GM12864 (cell line): Measurements from ENCODE around the gene PBLD.
A peak's percentile ranks its signal among the peaks of the same experiment; 100 is the strongest.

ENCODE experiments used
- DNase-seq: peaks from one replicate; pipeline ENCODE4 v3.0.0-alpha.2; 2011; ENCODE audit warnings: low read depth
- H3K4me3 ChIP-seq: 2 replicates; pipeline ENCODE4 v1.5.1; 2011; ENCODE audit warnings: mild to moderate bottlenecking, low read depth, low read length, control low read depth
- TF ChIP-seq, protein P1 (sequence below): IDR thresholded peaks from 2 replicates; pipeline ENCODE4 v1.5.1; 2011; ENCODE audit warnings: low read depth, mild to moderate bottlenecking, moderate library complexity, low read length, control low read depth, inconsistent platforms; ENCODE audit errors: missing control alignments

Gene PBLD

DNA sequence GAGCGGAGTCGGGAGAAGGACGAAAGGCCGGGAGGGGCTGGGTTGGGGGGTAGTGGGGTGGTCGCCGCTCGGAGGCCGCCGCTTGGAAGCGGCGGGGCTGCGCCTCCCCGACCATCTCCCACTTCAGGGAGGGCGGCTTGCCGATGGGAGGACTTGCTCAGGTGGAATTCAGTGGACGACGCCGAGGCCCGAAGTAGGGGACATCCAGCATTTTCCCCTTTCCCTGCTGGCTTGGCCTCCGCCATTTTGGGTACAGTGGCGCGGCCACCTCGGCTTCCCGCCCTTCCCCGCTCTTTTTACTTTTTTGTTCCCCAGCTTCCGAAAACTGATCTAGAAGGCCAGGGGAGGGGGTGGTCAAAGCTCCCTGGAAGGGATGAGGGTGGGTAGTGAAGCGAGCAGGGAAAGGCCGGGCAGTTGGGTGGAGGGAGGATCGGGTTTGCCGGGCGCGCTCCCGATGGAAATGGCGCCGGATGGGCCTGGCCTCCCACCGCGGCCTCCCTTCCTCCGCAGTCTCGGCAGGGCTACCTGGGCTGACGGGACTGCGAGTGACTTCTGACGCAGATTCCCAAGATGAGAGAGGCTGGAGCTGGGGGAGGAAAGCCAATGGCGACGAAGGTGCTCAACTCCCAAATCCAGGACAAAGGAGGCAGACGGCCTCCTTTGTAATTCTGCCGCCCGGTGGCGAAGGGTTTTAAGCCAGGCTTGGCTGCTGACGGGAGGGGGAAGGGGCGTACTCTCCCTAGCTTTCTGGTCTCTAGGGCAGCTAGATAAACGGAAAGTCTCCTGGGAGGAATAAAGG, at the start of gene PBLD:
PBLD (minus strand) TSS at position 670 of the 799 bp plus-strand sequence. CDS start 26,084 bp downstream, outside the sequence.
- DNase-seq: no peak
- TF ChIP-seq, protein P1, sequence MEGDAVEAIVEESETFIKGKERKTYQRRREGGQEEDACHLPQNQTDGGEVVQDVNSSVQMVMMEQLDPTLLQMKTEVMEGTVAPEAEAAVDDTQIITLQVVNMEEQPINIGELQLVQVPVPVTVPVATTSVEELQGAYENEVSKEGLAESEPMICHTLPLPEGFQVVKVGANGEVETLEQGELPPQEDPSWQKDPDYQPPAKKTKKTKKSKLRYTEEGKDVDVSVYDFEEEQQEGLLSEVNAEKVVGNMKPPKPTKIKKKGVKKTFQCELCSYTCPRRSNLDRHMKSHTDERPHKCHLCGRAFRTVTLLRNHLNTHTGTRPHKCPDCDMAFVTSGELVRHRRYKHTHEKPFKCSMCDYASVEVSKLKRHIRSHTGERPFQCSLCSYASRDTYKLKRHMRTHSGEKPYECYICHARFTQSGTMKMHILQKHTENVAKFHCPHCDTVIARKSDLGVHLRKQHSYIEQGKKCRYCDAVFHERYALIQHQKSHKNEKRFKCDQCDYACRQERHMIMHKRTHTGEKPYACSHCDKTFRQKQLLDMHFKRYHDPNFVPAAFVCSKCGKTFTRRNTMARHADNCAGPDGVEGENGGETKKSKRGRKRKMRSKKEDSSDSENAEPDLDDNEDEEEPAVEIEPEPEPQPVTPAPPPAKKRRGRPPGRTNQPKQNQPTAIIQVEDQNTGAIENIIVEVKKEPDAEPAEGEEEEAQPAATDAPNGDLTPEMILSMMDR: peak; percentile 45
- peak within 1 kb of the TSS; percentile 88 for H3K4me3 ChIP-seq

DNA sequence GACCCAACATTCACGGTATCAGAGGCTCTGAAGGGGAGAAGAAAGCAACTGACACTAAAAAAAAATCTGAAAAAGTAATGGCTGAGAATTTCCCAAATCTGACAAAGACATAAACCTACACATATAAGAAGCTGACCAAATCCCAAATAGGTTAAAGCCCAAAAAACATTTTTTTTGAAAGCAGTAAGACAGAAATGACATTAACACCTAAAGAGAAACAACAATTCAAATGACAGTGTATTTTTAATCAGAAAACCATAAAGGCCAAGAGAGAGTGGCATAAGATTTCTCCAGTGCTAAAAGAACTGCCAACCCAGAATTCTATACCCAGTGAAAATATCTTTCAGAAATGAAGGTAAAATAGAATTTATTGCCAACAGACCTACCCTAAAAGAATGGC, 38.9 kb upstream of the PBLD start:
- no peak overlapping the region for H3K4me3 ChIP-seq
- TF ChIP-seq, protein P1: no peak
- DNase-seq: no peak

DNA sequence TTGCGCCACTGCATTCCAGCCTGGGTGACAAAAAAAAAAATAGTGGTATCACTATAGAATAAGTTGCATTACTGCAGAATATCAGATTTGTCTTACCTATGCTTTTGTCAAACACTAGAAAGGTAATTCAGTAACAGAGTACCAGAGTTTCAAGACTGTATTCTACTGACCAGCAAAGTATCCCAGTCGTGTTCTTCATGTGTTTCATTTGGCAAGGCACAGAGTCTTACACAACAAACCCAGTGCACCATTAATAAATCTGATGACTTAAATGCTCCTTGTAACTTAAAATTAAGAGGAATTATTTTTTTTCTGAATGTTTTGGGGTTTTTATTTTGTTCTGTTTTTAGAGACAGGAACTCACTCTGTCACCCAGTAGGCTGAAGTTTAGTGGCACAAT, 34.4 kb upstream of the PBLD start:
- no peak overlapping the region for H3K4me3 ChIP-seq
- TF ChIP-seq, protein P1: no peak
- DNase-seq: no peak

DNA sequence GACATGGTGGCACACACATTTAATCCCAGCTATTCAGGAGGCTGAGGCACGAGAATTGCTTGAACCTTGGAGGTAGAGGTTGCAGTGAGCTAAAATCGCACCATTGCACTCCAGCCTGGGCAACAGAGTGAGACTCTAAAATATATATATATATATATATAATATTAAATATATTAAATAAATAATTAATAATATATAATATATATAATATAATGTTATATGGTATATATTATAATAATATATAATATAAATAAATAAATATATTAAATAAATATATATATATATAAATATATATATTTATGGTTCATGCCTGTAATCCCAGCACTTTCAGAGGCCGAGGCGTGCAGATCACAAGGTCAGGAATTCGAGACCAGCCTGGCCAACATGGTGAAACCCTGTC, 33.9 kb upstream of the PBLD start:
- H3K4me3 ChIP-seq: no peak overlapping the region
- no peak for DNase-seq
- TF ChIP-seq, protein P1: no peak

DNA sequence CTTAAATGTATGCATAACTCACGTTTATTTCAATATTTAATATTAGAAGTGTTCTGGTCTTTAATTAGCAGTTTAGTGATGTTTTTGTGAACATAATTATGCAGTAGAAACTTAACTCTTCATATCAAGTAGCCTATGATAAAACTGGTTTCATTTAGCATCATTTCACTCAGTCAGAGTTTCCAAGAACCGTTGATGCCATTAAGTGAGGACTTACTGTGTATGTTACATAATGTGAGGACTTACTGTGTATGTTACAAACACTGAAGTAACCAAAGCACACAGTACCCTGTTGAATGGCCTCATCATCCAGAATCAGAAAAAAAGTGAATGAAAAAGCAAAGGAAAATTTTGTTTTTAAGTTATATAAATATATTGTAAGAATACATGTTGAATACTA, 32.9 kb upstream of the PBLD start:
- no peak overlapping the region for H3K4me3 ChIP-seq
- TF ChIP-seq, protein P1: no peak
- no peak for DNase-seq

DNA sequence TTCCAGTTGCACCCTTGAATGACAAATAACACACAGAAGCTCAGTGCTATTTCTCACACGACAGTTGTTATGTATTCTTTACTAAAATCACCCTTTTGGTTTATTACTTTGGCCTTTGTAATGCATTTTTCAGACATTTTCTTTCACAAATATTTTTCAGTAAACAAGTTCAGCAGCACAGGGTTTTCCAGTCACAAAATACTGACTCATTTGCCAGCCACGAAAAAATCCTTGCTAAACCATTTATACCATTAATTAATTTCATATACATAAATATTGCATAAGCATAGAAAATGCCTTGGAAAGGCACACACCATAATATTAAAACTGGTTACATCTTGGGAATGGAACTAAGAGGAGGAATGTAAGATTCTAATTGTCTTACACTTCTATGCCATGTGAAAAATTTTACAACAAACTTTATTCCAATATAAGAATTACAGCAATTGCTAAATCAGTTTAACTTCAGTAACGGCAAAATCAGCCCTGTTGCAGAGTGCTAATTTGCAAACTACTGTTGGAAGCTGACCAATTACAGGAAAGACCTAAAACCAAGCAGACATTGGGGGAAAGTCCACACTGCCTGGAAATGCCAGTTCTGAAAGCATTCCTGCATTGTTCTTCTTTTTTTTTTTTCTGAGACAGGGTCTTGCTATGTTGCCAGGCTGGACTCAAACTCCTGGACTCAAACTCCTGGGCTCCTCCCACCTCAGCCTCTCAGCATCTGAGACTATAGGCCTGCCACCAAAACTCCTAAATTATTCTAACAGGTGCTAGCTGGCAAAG, 31.6 kb upstream of the PBLD start:
- H3K4me3 ChIP-seq: no peak overlapping the region
- DNase-seq: no peak
- TF ChIP-seq, protein P1: no peak
